Smooth muscle cell (in vitro differentiated cells): ENCODE measurements around the gene LTBP1. TPM values are rescaled to one million over a fixed set of nuclear protein-coding genes. Genes with fewer than 3 reads are reported as not detected.

ENCODE experiments used
- DNase-seq: peaks from one replicate; lab custom pipeline; 2025; ENCODE audit not compliant: unreplicated experiment; lab: John Stamatoyannopoulos, UW
- H2AFZ ChIP-seq: fragments of 200-600 bp; sonication (generic); 2 replicates; pipeline ENCODE4 v1.6.0; 2016; ENCODE audit warnings: antibody characterized with exemption, low read depth, mild to moderate bottlenecking
- H3F3A ChIP-seq: fragments of 200-600 bp; sonication (generic); 2 replicates; pipeline ENCODE4 v1.6.0; 2017; ENCODE audit warnings: antibody characterized with exemption, low read depth
- H3K27ac ChIP-seq: fragments of 200-600 bp; sonication (generic); 2 replicates; pipeline ENCODE4 v1.5.1; 2016; ENCODE audit warnings: low read depth, mild to moderate bottlenecking
- H3K27me3 ChIP-seq: fragments of 200-600 bp; sonication (generic); 2 replicates; pipeline ENCODE4 v1.6.1; 2016; ENCODE audit warnings: low read depth, mild to moderate bottlenecking
- H3K36me3 ChIP-seq: fragments of 200-600 bp; sonication (generic); 2 replicates; pipeline ENCODE4 v1.5.1; 2016; ENCODE audit warnings: low read depth
- H3K4me1 ChIP-seq: fragments of 200-600 bp; sonication (generic); 2 replicates; pipeline ENCODE4 v1.5.1; 2016; ENCODE audit warnings: low read depth
- H3K4me2 ChIP-seq: fragments of 200-600 bp; sonication (generic); 2 replicates; pipeline ENCODE4 v1.6.0; 2016; ENCODE audit warnings: mild to moderate bottlenecking
- H3K4me3 ChIP-seq: fragments of 200-600 bp; sonication (generic); 2 replicates; pipeline ENCODE4 v1.5.1; 2016; ENCODE audit warnings: mild to moderate bottlenecking
- H3K79me2 ChIP-seq: fragments of 200-600 bp; sonication (generic); 2 replicates; pipeline ENCODE4 v1.6.0; 2016; ENCODE audit warnings: low read depth, mild to moderate bottlenecking
- H3K9ac ChIP-seq: fragments of 200-600 bp; sonication (generic); 2 replicates; pipeline ENCODE4 v1.6.0; 2016; ENCODE audit warnings: low read depth
- H3K9me3 ChIP-seq: fragments of 200-600 bp; sonication (generic); replicated peaks from 2 replicates; pipeline ENCODE4 v1.5.1; 2016; ENCODE audit warnings: low read depth
- H4K20me1 ChIP-seq: fragments of 200-600 bp; sonication (generic); 2 replicates; pipeline ENCODE4 v1.6.0; 2016; ENCODE audit warnings: low read depth
- WGBS: methylation state at CpG from one replicate; pipeline ENCODE4 v1.1.7; 2016; ENCODE audit warnings: low lambda C conversion rate; 5-methylcytosine and 5-hydroxymethylcytosine counted together
- polyA plus RNA-seq: library from polyadenylated mRNA; unstranded; fragments of >200 nt; fragmentation: Nextera tagmentation; extraction: Ambion mirVana; gene quantifications from 2 replicates; pipeline ENCODE4 v1.2.1, GENCODE V29; 2016
- total RNA-seq: library from RNA; depleted of rRNA; stranded (reverse); fragments of >200 nt; gene quantifications from 2 replicates; pipeline ENCODE4 v1.2.3, GENCODE V29; 2014
- TF ChIP-seq, protein P1 (sequence below): fragments of 200-600 bp; sonication (generic); IDR thresholded peaks from 2 replicates; pipeline ENCODE4 v1.5.1; 2017; ENCODE audit warnings: borderline replicate concordance, mild to moderate bottlenecking, antibody characterized with exemption; ENCODE audit not compliant: insufficient read depth, poor library complexity, severe bottlenecking

LTBP1 gene
- total and polyA plus RNA-seq, 2 experiments from 2014 or later, result 146 to 250 TPM

DNA sequence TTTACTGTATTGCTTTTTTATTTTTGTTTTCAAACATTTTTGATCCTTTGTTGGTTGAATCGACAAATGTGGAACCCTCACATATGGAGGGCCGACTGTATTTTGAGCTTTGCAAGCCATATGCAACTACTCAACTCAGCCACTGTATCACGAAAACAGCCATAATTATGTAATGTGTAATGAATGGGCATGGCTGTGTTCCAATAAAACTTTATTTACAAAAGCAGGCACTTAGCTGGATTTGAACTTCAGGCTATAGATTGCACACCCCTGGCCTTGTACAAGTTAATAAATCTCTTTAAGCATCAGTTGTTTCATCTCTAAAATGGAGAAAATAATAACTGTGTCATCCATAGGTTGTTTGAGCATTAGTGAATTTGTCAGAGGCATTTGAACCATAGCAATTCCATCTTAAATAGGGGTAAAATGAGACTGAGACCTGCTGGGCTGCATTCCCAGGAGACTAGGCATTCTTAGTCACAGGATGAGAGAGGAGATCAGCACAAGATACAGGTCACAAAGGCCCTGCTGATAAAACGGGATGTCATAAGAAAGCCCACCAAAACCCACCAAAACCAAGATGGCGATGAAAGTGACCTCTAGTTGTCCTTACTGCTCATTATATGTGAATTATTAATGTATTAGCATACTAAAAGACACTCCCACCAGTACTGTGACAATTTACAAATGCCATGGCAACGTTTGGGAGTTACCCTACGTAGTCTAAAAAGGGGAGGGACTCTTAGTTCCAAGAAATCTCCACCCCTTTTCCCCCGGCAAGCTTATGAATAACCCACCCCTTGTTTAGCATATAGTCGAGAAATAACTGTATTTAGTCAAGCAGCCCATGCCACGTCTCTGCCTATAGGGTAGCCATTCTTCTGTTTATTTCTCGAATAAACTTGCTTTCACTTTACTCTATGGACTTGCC is 13.7 kb upstream of the LTBP1 start:
- H3K9me3 ChIP-seq, result no peaks in the 10 kb centered on the region

DNA sequence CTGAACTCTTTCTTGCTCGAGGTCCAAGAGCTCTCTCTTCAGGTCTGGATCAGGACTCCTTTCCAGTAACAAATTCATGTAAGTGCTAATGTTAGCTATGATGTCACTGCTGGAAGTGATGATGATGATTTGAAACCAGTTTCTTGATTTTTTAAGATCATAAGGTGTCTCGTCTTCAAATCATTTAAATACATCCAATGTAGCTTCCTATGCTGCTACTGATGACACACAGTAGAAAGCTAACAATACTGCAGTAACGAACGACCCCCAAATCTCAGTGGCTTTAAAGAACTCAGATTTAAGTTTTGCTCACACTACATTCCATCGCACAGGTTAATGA is 13.0 kb upstream of the LTBP1 start:
- H3K27me3 ChIP-seq, result no peaks in the 10 kb centered on the region
- H3K9me3 ChIP-seq, result no peaks in the 10 kb centered on the region
- no peak overlapping the region for H3K4me2 ChIP-seq
- DNase-seq, result no peak
- no peaks in the 10 kb centered on the region for H3K79me2 ChIP-seq
- H4K20me1 ChIP-seq, result no peaks in the 10 kb centered on the region
- WGBS, result 91% methylated on average over 5 of the region's 5 CpGs
- no peak overlapping the region for H3K9ac ChIP-seq
- H2AFZ ChIP-seq, result no peak overlapping the region
- no peak overlapping the region for H3K4me3 ChIP-seq
- H3F3A ChIP-seq, result no peaks in the 10 kb centered on the region
- TF ChIP-seq, protein P1, sequence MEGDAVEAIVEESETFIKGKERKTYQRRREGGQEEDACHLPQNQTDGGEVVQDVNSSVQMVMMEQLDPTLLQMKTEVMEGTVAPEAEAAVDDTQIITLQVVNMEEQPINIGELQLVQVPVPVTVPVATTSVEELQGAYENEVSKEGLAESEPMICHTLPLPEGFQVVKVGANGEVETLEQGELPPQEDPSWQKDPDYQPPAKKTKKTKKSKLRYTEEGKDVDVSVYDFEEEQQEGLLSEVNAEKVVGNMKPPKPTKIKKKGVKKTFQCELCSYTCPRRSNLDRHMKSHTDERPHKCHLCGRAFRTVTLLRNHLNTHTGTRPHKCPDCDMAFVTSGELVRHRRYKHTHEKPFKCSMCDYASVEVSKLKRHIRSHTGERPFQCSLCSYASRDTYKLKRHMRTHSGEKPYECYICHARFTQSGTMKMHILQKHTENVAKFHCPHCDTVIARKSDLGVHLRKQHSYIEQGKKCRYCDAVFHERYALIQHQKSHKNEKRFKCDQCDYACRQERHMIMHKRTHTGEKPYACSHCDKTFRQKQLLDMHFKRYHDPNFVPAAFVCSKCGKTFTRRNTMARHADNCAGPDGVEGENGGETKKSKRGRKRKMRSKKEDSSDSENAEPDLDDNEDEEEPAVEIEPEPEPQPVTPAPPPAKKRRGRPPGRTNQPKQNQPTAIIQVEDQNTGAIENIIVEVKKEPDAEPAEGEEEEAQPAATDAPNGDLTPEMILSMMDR, result no peak
- peaks cover 8% of the 10 kb centered on the region for H3K4me1 ChIP-seq
- H3K27ac ChIP-seq, result no peak overlapping the region
- H3K36me3 ChIP-seq, result no peaks in the 10 kb centered on the region

More for the DNA sequence above, 13.7 kb upstream of the LTBP1 start:
- Histone ChIP-seq H3K79me2 (no peaks in the 10 kb centered on the region), H3K4me1 (peaks cover 2% of the 10 kb centered on the region), H3K27me3 (no peaks in the 10 kb centered on the region), H3K27ac (no peak overlapping the region), H3F3A (no peaks in the 10 kb centered on the region), H2AFZ (no peak overlapping the region), H3K4me3 (no peak overlapping the region), H3K36me3 (no peaks in the 10 kb centered on the region), H4K20me1 (no peaks in the 10 kb centered on the region), H3K4me2 (no peak overlapping the region), H3K9ac (no peak overlapping the region)
- WGBS, result 78% methylated on average over 11 of the region's 11 CpGs
- DNase-seq, result no peak
- TF ChIP-seq, protein P1, result no peak

DNA sequence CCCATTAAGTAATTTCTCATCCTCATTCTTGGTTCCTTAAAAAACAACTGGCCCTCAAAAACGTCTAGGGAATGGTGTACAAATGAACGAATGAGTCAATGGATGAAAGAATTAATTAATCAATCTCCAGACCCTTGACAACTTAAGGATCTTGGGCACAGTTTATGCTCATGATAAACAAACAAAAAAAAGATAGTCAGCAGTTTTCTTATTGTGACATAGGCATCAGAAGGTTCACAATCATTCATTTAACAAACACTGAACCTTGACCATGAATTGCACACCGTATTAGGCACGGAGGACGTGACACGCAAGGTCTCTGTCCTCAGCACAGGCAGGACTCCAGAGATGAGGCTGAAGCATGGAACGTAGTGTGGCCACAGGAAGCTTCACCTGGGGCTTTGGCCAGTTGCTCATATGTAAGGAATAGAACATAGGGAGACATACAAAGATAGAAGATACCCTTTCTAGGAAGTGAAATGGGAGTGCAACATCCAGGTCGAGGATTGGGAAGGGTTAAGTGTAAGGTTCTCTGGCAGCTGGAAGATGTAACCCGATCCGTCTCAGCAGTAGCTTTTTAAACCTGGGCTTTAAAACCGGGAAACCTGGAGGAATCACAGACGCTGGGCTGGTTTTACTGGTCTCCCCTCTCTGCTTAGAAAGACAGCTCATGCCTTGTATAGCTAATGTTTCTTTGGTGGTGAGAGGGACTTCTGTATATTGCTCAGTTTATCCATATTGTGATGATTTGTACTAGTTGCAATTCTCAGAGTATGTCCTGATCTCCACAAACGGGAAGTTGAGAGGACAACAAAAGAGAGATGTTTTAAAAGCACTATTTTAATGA is 8.9 kb upstream of the LTBP1 start:
- Histone ChIP-seq H3K27ac (peak overlapping the region; percentile 25), H3K4me3 (no peak overlapping the region), H3K79me2 (no peaks in the 10 kb centered on the region), H3F3A (no peaks in the 10 kb centered on the region), H3K36me3 (no peaks in the 10 kb centered on the region), H3K9ac (no peak overlapping the region), H3K27me3 (no peaks in the 10 kb centered on the region), H2AFZ (peak overlapping the region; percentile 80), H3K4me1 (peaks cover 13% of the 10 kb centered on the region), H3K9me3 (no peaks in the 10 kb centered on the region), H3K4me2 (peak overlapping the region; percentile 35), H4K20me1 (no peaks in the 10 kb centered on the region)
- TF ChIP-seq, protein P1, result no peak
- DNase-seq, result no peak
- 44% methylated on average over 13 of the region's 13 CpGs for WGBS
